GM23248 (cell line): ENCODE measurements around the gene ITIH5. TPM values are rescaled to one million over a fixed set of nuclear protein-coding genes. Genes with fewer than 3 reads are reported as not detected.

Experiments
- DNase-seq: peaks from one replicate; pipeline ENCODE4 v3.0.0-alpha.2; 2015
- H2AFZ ChIP-seq: fragments of 200-600 bp; sonication (generic); 2 replicates; pipeline ENCODE4 v1.6.1; 2016; ENCODE audit warnings: antibody characterized with exemption
- H3F3A ChIP-seq: fragments of 200-600 bp; sonication (generic); 2 replicates; pipeline ENCODE4 v1.6.1; 2016; ENCODE audit warnings: mild to moderate bottlenecking, antibody characterized with exemption, mixed run types; ENCODE audit not compliant: insufficient read depth
- H3K27ac ChIP-seq: fragments of 200-600 bp; sonication (generic); 2 replicates; pipeline ENCODE4 v1.5.1; 2016; ENCODE audit warnings: mild to moderate bottlenecking
- H3K27me3 ChIP-seq: fragments of 200-600 bp; sonication (generic); replicated peaks from 2 replicates; pipeline ENCODE4 v1.6.1; 2016; ENCODE audit warnings: mild to moderate bottlenecking; ENCODE audit not compliant: insufficient read depth
- H3K36me3 ChIP-seq: fragments of 200-600 bp; sonication (generic); 2 replicates; pipeline ENCODE4 v1.6.1; 2016; ENCODE audit warnings: low read depth, mild to moderate bottlenecking
- H3K4me1 ChIP-seq: fragments of 200-600 bp; sonication (generic); 2 replicates; pipeline ENCODE4 v1.6.1; 2016; ENCODE audit warnings: mild to moderate bottlenecking; ENCODE audit not compliant: insufficient read depth
- H3K4me2 ChIP-seq: fragments of 200-600 bp; sonication (generic); one replicate; pipeline ENCODE4 v1.6.1; 2016; ENCODE audit warnings: mild to moderate bottlenecking; ENCODE audit not compliant: unreplicated experiment
- H3K4me3 ChIP-seq: fragments of 200-600 bp; sonication (generic); 2 replicates; pipeline ENCODE4 v1.5.1; 2016; ENCODE audit warnings: mild to moderate bottlenecking
- H3K79me2 ChIP-seq: fragments of 200-600 bp; sonication (generic); 2 replicates; pipeline ENCODE4 v1.6.1; 2016; ENCODE audit warnings: mild to moderate bottlenecking; ENCODE audit not compliant: insufficient read depth
- H3K9ac ChIP-seq: fragments of 200-600 bp; sonication (generic); 2 replicates; pipeline ENCODE4 v1.6.1; 2016; ENCODE audit warnings: mild to moderate bottlenecking
- H3K9me2 ChIP-seq: fragments of 200-600 bp; sonication (generic); 2 replicates; pipeline ENCODE4 v1.6.1; 2016; ENCODE audit warnings: mixed run types, mild to moderate bottlenecking, moderate library complexity; ENCODE audit not compliant: insufficient read depth
- H3K9me3 ChIP-seq: fragments of 200-600 bp; sonication (generic); one replicate; pipeline ENCODE4 v1.6.1; 2017; ENCODE audit warnings: low read depth
- H4K20me1 ChIP-seq: fragments of 200-600 bp; sonication (generic); 2 replicates; pipeline ENCODE4 v1.6.0; 2016; ENCODE audit not compliant: insufficient read depth
- EZH2 ChIP-seq: fragments of 200-600 bp; sonication (generic); IDR thresholded peaks from 2 replicates; pipeline ENCODE4 v1.6.1; 2018; ENCODE audit warnings: antibody characterized with exemption, mild to moderate bottlenecking; ENCODE audit not compliant: insufficient read depth, poor library complexity, severe bottlenecking
- EZH2phosphoT487 ChIP-seq: fragments of 200-600 bp; sonication (generic); IDR thresholded peaks from 2 replicates; pipeline ENCODE4 v1.6.1; 2018; ENCODE audit warnings: antibody characterized with exemption, moderate library complexity, mild to moderate bottlenecking, low read depth; ENCODE audit not compliant: insufficient read depth
- WGBS, 2 experiments: methylation state at CpG; one replicate each; pipeline ENCODE4 v1.1.6; 2015 to 2017; ENCODE audit warnings: low lambda C conversion rate in 2 of 2, low coverage in 1 of 2; ENCODE audit errors: missing lambda C conversion rate in 2 of 2; 5-methylcytosine and 5-hydroxymethylcytosine counted together
- in situ Hi-C: fragments of 300-500 bp; cut with MboI; formaldehyde crosslinking; loops from 2 replicates; pipeline ENCODE4 v1.15.0; 2020
- polyA plus RNA-seq: library from polyadenylated mRNA; unstranded; fragments of >200 nt; fragmentation: Nextera tagmentation; extraction: Ambion mirVana; gene quantifications from 2 replicates; pipeline ENCODE4 v1.2.1, GENCODE V29; 2016
- total RNA-seq: library from RNA; depleted of rRNA; stranded (reverse); fragments of >200 nt; shearing (Covaris generic); gene quantifications from 2 replicates; pipeline ENCODE4 v1.2.3, GENCODE V29; 2014

ITIH5 gene
- total and polyA plus RNA-seq, 2 experiments from 2014 or later = not detected

- Histone ChIP-seq H3K9me3 (no peaks in the 10 kb centered on the region), H3K4me1 (0 out of 2 replicates have a peak, but pooled peaks cover 7% of the 10 kb centered on the region), H4K20me1 (no peaks in the 10 kb centered on the region), H3K4me2 (no peak overlapping the region), H3K79me2 (no peaks in the 10 kb centered on the region), H3K4me3 (no peak overlapping the region), H3K9me2 (no peaks in the 10 kb centered on the region), H3K27me3 (no peaks in the 10 kb centered on the region), H3K36me3 (no peaks in the 10 kb centered on the region), H2AFZ (0 out of 2 replicates have a peak overlapping the region, but pooled peaks have one; percentile 29), H3K27ac (no peak overlapping the region), H3F3A (no peaks in the 10 kb centered on the region), H3K9ac (no peak overlapping the region)
- 10 to 13% methylated on average over 7 of the region's 7 CpGs for WGBS, 2 experiments
- in situ Hi-C loops = no loop called here
- no peak for DNase-seq
- TF ChIP-seq EZH2phosphoT487 (no peak), EZH2 (no peak)
Observed at GRCh38 chr10:7547206-7547605, 119.6 kb downstream of the ITIH5 start.

- no peak overlapping the region for H3K27ac ChIP-seq
Observed at GRCh38 chr10:7546385-7546967, 120.3 kb downstream of the ITIH5 start.

GRCh38 chr10:7545792-7546191 is 121.0 kb downstream of the ITIH5 start:
- 0 out of 2 replicates have a peak, but pooled peaks cover 12% of the 10 kb centered on the region for H3K4me1 ChIP-seq
- TF ChIP-seq EZH2phosphoT487 (no peak), EZH2 (no peak)
- H3K4me3 ChIP-seq = no peak overlapping the region
- H3K27ac ChIP-seq = no peak overlapping the region
- H2AFZ ChIP-seq = no peak overlapping the region
- H3F3A ChIP-seq = no peaks in the 10 kb centered on the region
- H3K9ac ChIP-seq = no peak overlapping the region
- no peaks in the 10 kb centered on the region for H3K9me2 ChIP-seq
- H4K20me1 ChIP-seq = no peaks in the 10 kb centered on the region
- no peaks in the 10 kb centered on the region for H3K79me2 ChIP-seq
- no peaks in the 10 kb centered on the region for H3K36me3 ChIP-seq
- no peak for DNase-seq
- in situ Hi-C loops = no loop called here
- 30 to 34% methylated on average over 4 of the region's 4 CpGs for WGBS, 2 experiments
- H3K4me2 ChIP-seq = no peak overlapping the region
- no peaks in the 10 kb centered on the region for H3K27me3 ChIP-seq
- H3K9me3 ChIP-seq = no peaks in the 10 kb centered on the region

More at GRCh38 chr10:7546385-7546967, 120.3 kb downstream of the ITIH5 start:
- H3F3A ChIP-seq = no peaks in the 10 kb centered on the region
- in situ Hi-C loops = no loop called here
- no peaks in the 10 kb centered on the region for H3K9me2 ChIP-seq
- WGBS, 2 experiments = 25 to 32% methylated on average over 9 to 10 of the region's 10 CpGs
- H3K4me2 ChIP-seq = no peak overlapping the region
- H3K79me2 ChIP-seq = no peaks in the 10 kb centered on the region
- H3K36me3 ChIP-seq = no peaks in the 10 kb centered on the region
- 0 out of 2 replicates have a peak, but pooled peaks cover 7% of the 10 kb centered on the region for H3K4me1 ChIP-seq
- no peaks in the 10 kb centered on the region for H4K20me1 ChIP-seq
- DNase-seq = peak; percentile 20
- no peak overlapping the region for H3K4me3 ChIP-seq
- no peak for TF ChIP-seq EZH2phosphoT487
- TF ChIP-seq EZH2 = no peak
- H2AFZ ChIP-seq = no peak overlapping the region
- no peak overlapping the region for H3K9ac ChIP-seq
- no peaks in the 10 kb centered on the region for H3K9me3 ChIP-seq
- no peaks in the 10 kb centered on the region for H3K27me3 ChIP-seq

GRCh38 chr10:7545261-7545660 is 121.5 kb downstream of the ITIH5 start:
- WGBS, 2 experiments = 12 to 21% methylated on average over 4 of the region's 4 CpGs
- H4K20me1 ChIP-seq = no peaks in the 10 kb centered on the region
- no peak overlapping the region for H3K4me3 ChIP-seq
- H3F3A ChIP-seq = no peaks in the 10 kb centered on the region
- no peaks in the 10 kb centered on the region for H3K36me3 ChIP-seq
- no peak overlapping the region for H2AFZ ChIP-seq
- no peak overlapping the region for H3K9ac ChIP-seq
- H3K4me2 ChIP-seq = no peak overlapping the region
- TF ChIP-seq EZH2phosphoT487 (no peak), EZH2 (no peak)
- no peaks in the 10 kb centered on the region for H3K9me2 ChIP-seq
- H3K79me2 ChIP-seq = no peaks in the 10 kb centered on the region
- no peak for DNase-seq
- no peaks in the 10 kb centered on the region for H3K27me3 ChIP-seq
- in situ Hi-C loops = no loop called here
- no peaks in the 10 kb centered on the region for H3K9me3 ChIP-seq
- H3K27ac ChIP-seq = no peak overlapping the region
- H3K4me1 ChIP-seq = 0 out of 2 replicates have a peak, but pooled peaks cover 12% of the 10 kb centered on the region

- H3K4me2 ChIP-seq = no peak overlapping the region
- no peak overlapping the region for H3K4me3 ChIP-seq
- no peaks in the 10 kb centered on the region for H4K20me1 ChIP-seq
- in situ Hi-C loops = no loop called here
- no peak overlapping the region for H3K27ac ChIP-seq
- no peaks in the 10 kb centered on the region for H3K9me2 ChIP-seq
- H3K36me3 ChIP-seq = no peaks in the 10 kb centered on the region
- 18 to 31% methylated on average over 6 of the region's 6 CpGs for WGBS, 2 experiments
- 0 out of 2 replicates have a peak, but pooled peaks cover 12% of the 10 kb centered on the region for H3K4me1 ChIP-seq
- H3K9ac ChIP-seq = no peak overlapping the region
- H3F3A ChIP-seq = no peaks in the 10 kb centered on the region
- H3K79me2 ChIP-seq = no peaks in the 10 kb centered on the region
- no peak for TF ChIP-seq EZH2
- no peak for TF ChIP-seq EZH2phosphoT487
- no peaks in the 10 kb centered on the region for H3K9me3 ChIP-seq
- DNase-seq = no peak
- no peaks in the 10 kb centered on the region for H3K27me3 ChIP-seq
- H2AFZ ChIP-seq = no peak overlapping the region
Observed at GRCh38 chr10:7544203-7544602, 122.6 kb downstream of the ITIH5 start.
